WTC11 (cell line): Measurements from ENCODE around the gene MCRIP2. TPM values are rescaled to one million over a fixed set of nuclear protein-coding genes. Genes with fewer than 3 reads are reported as not detected.

Experiments
- FOXP1 ChIP-seq: sonication (generic); formaldehyde crosslinking; IDR thresholded peaks from 2 replicates; pipeline ENCODE4 v1.8.0; 2022; ENCODE audit warnings: missing genetic modification reagents, mild to moderate bottlenecking, moderate library complexity, borderline replicate concordance
- HMGA2 ChIP-seq: fragments of 250-450 bp; sonication (Bioruptor Pico); IDR thresholded peaks from 2 replicates; pipeline ENCODE4 v1.4.0; 2021; ENCODE audit warnings: mild to moderate bottlenecking, moderate library complexity
- JAZF1 ChIP-seq: fragments of 250-450 bp; sonication (Bioruptor Pico); IDR thresholded peaks from 2 replicates; pipeline ENCODE4 v1.9.0; 2021; ENCODE audit warnings: moderate library complexity, mild to moderate bottlenecking, inconsistent platforms
- KAT7 ChIP-seq: sonication (generic); formaldehyde crosslinking; IDR thresholded peaks from 2 replicates; pipeline ENCODE4 v1.8.1; 2023; ENCODE audit warnings: missing genetic modification reagents, mild to moderate bottlenecking, borderline replicate concordance
- MXD4 ChIP-seq: fragments of 250-450 bp; sonication (Bioruptor Pico); IDR thresholded peaks from 2 replicates; pipeline ENCODE4 v1.8.0; 2021; ENCODE audit warnings: mild to moderate bottlenecking, moderate library complexity, borderline replicate concordance
- NR2C2 ChIP-seq: sonication (generic); formaldehyde crosslinking; IDR thresholded peaks from 2 replicates; pipeline ENCODE4 v1.8.0; 2022; ENCODE audit warnings: mild to moderate bottlenecking, missing genetic modification reagents
- SMAD3 ChIP-seq: sonication (generic); formaldehyde crosslinking; IDR thresholded peaks from 2 replicates; pipeline ENCODE4 v1.8.0; 2022; ENCODE audit warnings: missing genetic modification reagents, mild to moderate bottlenecking, borderline replicate concordance
- SOX15 ChIP-seq: fragments of 250-450 bp; sonication (Bioruptor Pico); IDR thresholded peaks from 2 replicates; pipeline ENCODE4 v1.9.0; 2021; ENCODE audit warnings: mild to moderate bottlenecking
- ZNF219 ChIP-seq: sonication (generic); formaldehyde crosslinking; IDR thresholded peaks from 2 replicates; pipeline ENCODE4 v1.8.0; 2023; ENCODE audit warnings: missing genetic modification reagents, mild to moderate bottlenecking, borderline replicate concordance
- ZNF396 ChIP-seq: fragments of 250-450 bp; sonication (Bioruptor Pico); IDR thresholded peaks from 2 replicates; pipeline ENCODE4 v1.8.0; 2021; ENCODE audit warnings: mild to moderate bottlenecking, moderate library complexity, borderline replicate concordance
- total RNA-seq: library from RNA; stranded (reverse); gene quantifications from 3 replicates; pipeline ENCODE4 v1.2.3, GENCODE V29; 2021
- TF ChIP-seq, protein P1 (sequence below): fragments of 250-450 bp; sonication (Bioruptor Pico); IDR thresholded peaks from 2 replicates; pipeline ENCODE4 v1.9.0; 2021; ENCODE audit warnings: mild to moderate bottlenecking, borderline replicate concordance
- TF ChIP-seq, protein P2 (sequence below): fragments of 250-450 bp; sonication (Bioruptor Pico); IDR thresholded peaks from 2 replicates; pipeline ENCODE4 v2.1.2; 2022; ENCODE audit warnings: mild to moderate bottlenecking, moderate library complexity
- TF ChIP-seq, protein P3 (sequence below): sonication (generic); formaldehyde crosslinking; IDR thresholded peaks from 2 replicates; pipeline ENCODE4 v1.8.1; 2022; ENCODE audit warnings: mild to moderate bottlenecking, missing genetic modification reagents, moderate library complexity, borderline replicate concordance
- TF ChIP-seq, protein P4 (sequence below): sonication (generic); formaldehyde crosslinking; IDR thresholded peaks from 2 replicates; pipeline ENCODE4 v1.8.1; 2023; ENCODE audit warnings: mild to moderate bottlenecking, missing genetic modification reagents
- TF ChIP-seq, protein P5 (sequence below): fragments of 200-600 bp; IDR thresholded peaks from 2 replicates; pipeline ENCODE4 v1.8.0; 2022; ENCODE audit warnings: antibody characterized with exemption
- TF ChIP-seq, protein P6 (sequence below): fragments of 250-450 bp; sonication (Bioruptor Pico); IDR thresholded peaks from 2 replicates; pipeline ENCODE4 v1.9.0; 2021; ENCODE audit warnings: moderate library complexity, mild to moderate bottlenecking, inconsistent platforms, borderline replicate concordance

The MCRIP2 gene
- total RNA-seq, 1 experiment from 2014 or later = 63.3 TPM

DNA sequence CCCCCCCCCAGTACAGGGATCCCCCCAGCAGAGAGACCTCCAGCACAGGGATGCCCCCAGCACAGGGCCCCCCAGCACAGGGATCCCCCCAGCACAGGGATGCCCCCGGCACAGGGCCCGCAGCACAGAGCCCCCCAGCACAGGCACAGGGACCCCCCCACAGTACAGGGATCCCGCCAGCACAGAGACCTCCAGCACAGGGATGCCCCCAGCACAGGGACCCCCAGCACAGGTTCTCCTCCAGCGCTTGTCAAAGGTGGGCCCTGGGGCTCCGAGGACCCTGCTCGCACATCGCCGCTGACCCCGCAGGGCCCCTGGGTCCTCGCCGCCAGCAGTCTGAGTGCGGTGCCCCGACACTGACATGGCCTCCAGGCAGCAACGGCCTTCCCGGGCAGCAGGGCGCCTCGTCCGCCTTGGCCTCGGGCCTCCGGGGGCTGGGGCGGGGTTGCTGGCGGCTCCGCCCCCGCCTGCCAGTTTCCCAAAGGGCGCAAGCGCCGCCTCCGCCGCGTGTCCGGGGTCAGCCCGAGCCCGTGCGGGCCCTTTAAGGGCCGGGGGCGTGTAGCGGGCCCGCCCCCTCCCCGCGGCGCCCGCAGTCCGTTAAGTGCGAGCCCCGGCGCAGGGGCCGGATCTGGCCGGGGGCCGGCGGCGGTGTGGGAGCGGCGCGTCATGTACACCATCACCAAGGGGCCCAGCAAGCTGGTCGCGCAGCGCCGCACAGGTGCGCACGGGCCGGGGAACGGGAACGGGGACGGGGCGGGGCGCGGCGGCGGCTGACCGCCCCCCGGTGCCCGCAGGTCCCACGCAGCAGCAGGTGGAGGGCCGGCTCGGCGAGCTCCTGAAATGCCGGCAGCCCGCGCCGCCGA is at the start of gene MCRIP2 (continued):
- TF ChIP-seq, protein P1, sequence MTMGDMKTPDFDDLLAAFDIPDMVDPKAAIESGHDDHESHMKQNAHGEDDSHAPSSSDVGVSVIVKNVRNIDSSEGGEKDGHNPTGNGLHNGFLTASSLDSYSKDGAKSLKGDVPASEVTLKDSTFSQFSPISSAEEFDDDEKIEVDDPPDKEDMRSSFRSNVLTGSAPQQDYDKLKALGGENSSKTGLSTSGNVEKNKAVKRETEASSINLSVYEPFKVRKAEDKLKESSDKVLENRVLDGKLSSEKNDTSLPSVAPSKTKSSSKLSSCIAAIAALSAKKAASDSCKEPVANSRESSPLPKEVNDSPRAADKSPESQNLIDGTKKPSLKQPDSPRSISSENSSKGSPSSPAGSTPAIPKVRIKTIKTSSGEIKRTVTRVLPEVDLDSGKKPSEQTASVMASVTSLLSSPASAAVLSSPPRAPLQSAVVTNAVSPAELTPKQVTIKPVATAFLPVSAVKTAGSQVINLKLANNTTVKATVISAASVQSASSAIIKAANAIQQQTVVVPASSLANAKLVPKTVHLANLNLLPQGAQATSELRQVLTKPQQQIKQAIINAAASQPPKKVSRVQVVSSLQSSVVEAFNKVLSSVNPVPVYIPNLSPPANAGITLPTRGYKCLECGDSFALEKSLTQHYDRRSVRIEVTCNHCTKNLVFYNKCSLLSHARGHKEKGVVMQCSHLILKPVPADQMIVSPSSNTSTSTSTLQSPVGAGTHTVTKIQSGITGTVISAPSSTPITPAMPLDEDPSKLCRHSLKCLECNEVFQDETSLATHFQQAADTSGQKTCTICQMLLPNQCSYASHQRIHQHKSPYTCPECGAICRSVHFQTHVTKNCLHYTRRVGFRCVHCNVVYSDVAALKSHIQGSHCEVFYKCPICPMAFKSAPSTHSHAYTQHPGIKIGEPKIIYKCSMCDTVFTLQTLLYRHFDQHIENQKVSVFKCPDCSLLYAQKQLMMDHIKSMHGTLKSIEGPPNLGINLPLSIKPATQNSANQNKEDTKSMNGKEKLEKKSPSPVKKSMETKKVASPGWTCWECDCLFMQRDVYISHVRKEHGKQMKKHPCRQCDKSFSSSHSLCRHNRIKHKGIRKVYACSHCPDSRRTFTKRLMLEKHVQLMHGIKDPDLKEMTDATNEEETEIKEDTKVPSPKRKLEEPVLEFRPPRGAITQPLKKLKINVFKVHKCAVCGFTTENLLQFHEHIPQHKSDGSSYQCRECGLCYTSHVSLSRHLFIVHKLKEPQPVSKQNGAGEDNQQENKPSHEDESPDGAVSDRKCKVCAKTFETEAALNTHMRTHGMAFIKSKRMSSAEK (CRISPR knock-in tag) = no peak
- TF ChIP-seq MXD4 = no peak
- TF ChIP-seq, protein P2, sequence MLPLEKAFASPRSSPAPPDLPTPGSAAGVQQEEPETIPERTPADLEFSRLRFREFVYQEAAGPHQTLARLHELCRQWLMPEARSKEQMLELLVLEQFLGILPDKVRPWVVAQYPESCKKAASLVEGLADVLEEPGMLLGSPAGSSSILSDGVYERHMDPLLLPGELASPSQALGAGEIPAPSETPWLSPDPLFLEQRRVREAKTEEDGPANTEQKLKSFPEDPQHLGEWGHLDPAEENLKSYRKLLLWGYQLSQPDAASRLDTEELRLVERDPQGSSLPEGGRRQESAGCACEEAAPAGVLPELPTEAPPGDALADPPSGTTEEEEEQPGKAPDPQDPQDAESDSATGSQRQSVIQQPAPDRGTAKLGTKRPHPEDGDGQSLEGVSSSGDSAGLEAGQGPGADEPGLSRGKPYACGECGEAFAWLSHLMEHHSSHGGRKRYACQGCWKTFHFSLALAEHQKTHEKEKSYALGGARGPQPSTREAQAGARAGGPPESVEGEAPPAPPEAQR (CRISPR knock-in tag) = no peak
- no peak for TF ChIP-seq SOX15
- TF ChIP-seq FOXP1 (CRISPR knock-in tag) = no peak
- TF ChIP-seq HMGA2 (CRISPR knock-in tag) = no peak
- no peak for TF ChIP-seq KAT7 (CRISPR knock-in tag)
- TF ChIP-seq SMAD3 = no peak
- TF ChIP-seq, protein P3, sequence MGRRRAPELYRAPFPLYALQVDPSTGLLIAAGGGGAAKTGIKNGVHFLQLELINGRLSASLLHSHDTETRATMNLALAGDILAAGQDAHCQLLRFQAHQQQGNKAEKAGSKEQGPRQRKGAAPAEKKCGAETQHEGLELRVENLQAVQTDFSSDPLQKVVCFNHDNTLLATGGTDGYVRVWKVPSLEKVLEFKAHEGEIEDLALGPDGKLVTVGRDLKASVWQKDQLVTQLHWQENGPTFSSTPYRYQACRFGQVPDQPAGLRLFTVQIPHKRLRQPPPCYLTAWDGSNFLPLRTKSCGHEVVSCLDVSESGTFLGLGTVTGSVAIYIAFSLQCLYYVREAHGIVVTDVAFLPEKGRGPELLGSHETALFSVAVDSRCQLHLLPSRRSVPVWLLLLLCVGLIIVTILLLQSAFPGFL (CRISPR knock-in tag) = no peak
- TF ChIP-seq, protein P4, sequence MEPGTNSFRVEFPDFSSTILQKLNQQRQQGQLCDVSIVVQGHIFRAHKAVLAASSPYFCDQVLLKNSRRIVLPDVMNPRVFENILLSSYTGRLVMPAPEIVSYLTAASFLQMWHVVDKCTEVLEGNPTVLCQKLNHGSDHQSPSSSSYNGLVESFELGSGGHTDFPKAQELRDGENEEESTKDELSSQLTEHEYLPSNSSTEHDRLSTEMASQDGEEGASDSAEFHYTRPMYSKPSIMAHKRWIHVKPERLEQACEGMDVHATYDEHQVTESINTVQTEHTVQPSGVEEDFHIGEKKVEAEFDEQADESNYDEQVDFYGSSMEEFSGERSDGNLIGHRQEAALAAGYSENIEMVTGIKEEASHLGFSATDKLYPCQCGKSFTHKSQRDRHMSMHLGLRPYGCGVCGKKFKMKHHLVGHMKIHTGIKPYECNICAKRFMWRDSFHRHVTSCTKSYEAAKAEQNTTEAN (CRISPR knock-in tag) = no peak; the same call in 1 of the 2 replicates
- TF ChIP-seq ZNF396 (CRISPR knock-in tag) = no peak
- no peak for TF ChIP-seq ZNF219 (CRISPR knock-in tag)
- TF ChIP-seq, protein P5, sequence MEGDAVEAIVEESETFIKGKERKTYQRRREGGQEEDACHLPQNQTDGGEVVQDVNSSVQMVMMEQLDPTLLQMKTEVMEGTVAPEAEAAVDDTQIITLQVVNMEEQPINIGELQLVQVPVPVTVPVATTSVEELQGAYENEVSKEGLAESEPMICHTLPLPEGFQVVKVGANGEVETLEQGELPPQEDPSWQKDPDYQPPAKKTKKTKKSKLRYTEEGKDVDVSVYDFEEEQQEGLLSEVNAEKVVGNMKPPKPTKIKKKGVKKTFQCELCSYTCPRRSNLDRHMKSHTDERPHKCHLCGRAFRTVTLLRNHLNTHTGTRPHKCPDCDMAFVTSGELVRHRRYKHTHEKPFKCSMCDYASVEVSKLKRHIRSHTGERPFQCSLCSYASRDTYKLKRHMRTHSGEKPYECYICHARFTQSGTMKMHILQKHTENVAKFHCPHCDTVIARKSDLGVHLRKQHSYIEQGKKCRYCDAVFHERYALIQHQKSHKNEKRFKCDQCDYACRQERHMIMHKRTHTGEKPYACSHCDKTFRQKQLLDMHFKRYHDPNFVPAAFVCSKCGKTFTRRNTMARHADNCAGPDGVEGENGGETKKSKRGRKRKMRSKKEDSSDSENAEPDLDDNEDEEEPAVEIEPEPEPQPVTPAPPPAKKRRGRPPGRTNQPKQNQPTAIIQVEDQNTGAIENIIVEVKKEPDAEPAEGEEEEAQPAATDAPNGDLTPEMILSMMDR = no peak
- no peak for TF ChIP-seq NR2C2 (CRISPR knock-in tag)
- TF ChIP-seq JAZF1 (CRISPR knock-in tag) = no peak
- TF ChIP-seq, protein P6, sequence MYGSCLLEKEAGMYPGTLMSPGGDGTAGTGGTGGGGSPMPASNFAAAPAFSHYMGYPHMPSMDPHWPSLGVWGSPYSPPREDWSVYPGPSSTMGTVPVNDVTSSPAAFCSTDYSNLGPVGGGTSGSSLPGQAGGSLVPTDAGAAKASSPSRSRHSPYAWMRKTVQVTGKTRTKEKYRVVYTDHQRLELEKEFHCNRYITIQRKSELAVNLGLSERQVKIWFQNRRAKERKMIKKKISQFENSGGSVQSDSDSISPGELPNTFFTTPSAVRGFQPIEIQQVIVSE = no peak
